H1 (cell line): ENCODE results near the gene ARHGAP26. TPM values are rescaled to one million over a fixed set of nuclear protein-coding genes. Genes with fewer than 3 reads are reported as not detected.

Experiments
- CTCF ChIA-PET: fragments of 300-600 bp; sonication (Branson Sonifier 250); formaldehyde crosslinking; loops from one replicate; lab custom pipeline; 2021; ENCODE audit not compliant: partially characterized antibody; lab: Charles Lee
- POLR2A ChIA-PET: fragments of 300-600 bp; sonication (Branson Sonifier 250); formaldehyde crosslinking; loops from one replicate; lab custom pipeline; 2021; ENCODE audit warnings: inconsistent platforms; ENCODE audit not compliant: partially characterized antibody; lab: Charles Lee
- DNase-seq, 2 experiments: peaks; one replicate each; pipeline versions ENCODE4 v3.0.0 to v3.0.0-alpha.2; 2010 to 2022; ENCODE audit warnings: low spot score in 2 of 2, low read depth in 1 of 2, mixed read lengths in 1 of 2
- FAIRE-seq: peaks from 2 replicates; lab custom pipeline; 2011; peaks lifted over from hg19 to GRCh38; lab: Jason Lieb, UNC
- H2AFZ ChIP-seq: 2 replicates; pipeline ENCODE4 v1.8.1; 2012; ENCODE audit warnings: low read length, inconsistent platforms
- H2AK5ac ChIP-seq: 2 replicates; pipeline ENCODE4 v1.6.1; 2013; ENCODE audit warnings: low read depth, low read length
- H2BK120ac ChIP-seq: replicated peaks from 2 replicates; pipeline ENCODE3; 2013; ENCODE audit warnings: low read depth, low read length, inconsistent platforms
- H2BK12ac ChIP-seq: 2 replicates; pipeline ENCODE4 v1.6.1; 2013; ENCODE audit warnings: low read depth, low read length
- H2BK15ac ChIP-seq: 2 replicates; pipeline ENCODE4 v1.6.1; 2013; ENCODE audit warnings: low read length
- H2BK20ac ChIP-seq: 2 replicates; pipeline ENCODE4 v1.6.1; 2013; ENCODE audit warnings: low read length
- H2BK5ac ChIP-seq: 2 replicates; pipeline ENCODE4 v1.6.1; 2013; ENCODE audit warnings: low read depth, low read length
- H3K14ac ChIP-seq: 2 replicates; pipeline ENCODE4 v1.6.1; 2013; ENCODE audit warnings: inconsistent platforms; ENCODE audit not compliant: insufficient read length
- H3K18ac ChIP-seq: 2 replicates; pipeline ENCODE4 v1.6.1; 2013; ENCODE audit warnings: low read length; ENCODE audit errors: extremely low read depth
- H3K23ac ChIP-seq: 2 replicates; pipeline ENCODE4 v1.6.1; 2013; ENCODE audit warnings: inconsistent platforms; ENCODE audit not compliant: insufficient read length
- H3K23me2 ChIP-seq: 2 replicates; pipeline ENCODE4 v1.6.1; 2013; ENCODE audit warnings: low read depth, low read length
- H3K27ac ChIP-seq: 2 replicates; pipeline ENCODE4 v1.6.1; 2011; ENCODE audit warnings: low read depth, low read length, inconsistent platforms
- H3K27me3 ChIP-seq, 4 experiments: replicated peaks in 1 of 4; 1 replicate in 1 of 4; 2 replicates in 3 of 4; pipeline versions ENCODE4 v1.6.1 to v1.8.1; 2011 to 2013; ENCODE audit warnings: low read length in 3 of 4, mild to moderate bottlenecking in 3 of 4, inconsistent platforms in 2 of 4, mixed read lengths in 2 of 4, moderate library complexity in 1 of 4; ENCODE audit not compliant: control insufficient read depth in 3 of 4, insufficient read depth in 3 of 4; ENCODE audit errors: extremely low read depth in 1 of 4
- H3K36me3 ChIP-seq, 4 experiments: 2 replicates each; pipeline versions ENCODE4 v1.6.1 to v1.8.1; 2011 to 2013; ENCODE audit warnings: mild to moderate bottlenecking in 4 of 4, low read length in 3 of 4, moderate library complexity in 2 of 4, control low read depth in 1 of 4, inconsistent platforms in 1 of 4; ENCODE audit not compliant: insufficient read depth in 4 of 4, control insufficient read depth in 2 of 4
- H3K4ac ChIP-seq: replicated peaks from 2 replicates; pipeline ENCODE3; 2013; ENCODE audit warnings: low read length, low read depth, mixed read lengths, inconsistent platforms; ENCODE audit not compliant: insufficient read length
- H3K4me1 ChIP-seq, 4 experiments: replicated peaks in 1 of 4; 1 replicate in 1 of 4; 2 replicates in 3 of 4; pipeline versions ENCODE4 v1.6.1 to v1.8.1; 2011 to 2013; ENCODE audit warnings: low read length in 3 of 4, inconsistent platforms in 2 of 4, mixed read lengths in 1 of 4; ENCODE audit not compliant: insufficient read depth in 4 of 4, control insufficient read depth in 3 of 4
- H3K4me2 ChIP-seq, 2 experiments: 2 replicates each; pipeline versions ENCODE4 v1.6.1 to v1.8.1; 2011 to 2013; ENCODE audit warnings: low read depth in 2 of 2, low read length in 2 of 2, control low read depth in 1 of 2, inconsistent platforms in 1 of 2, mild to moderate bottlenecking in 1 of 2; ENCODE audit not compliant: insufficient read depth in 1 of 2
- H3K4me3 ChIP-seq, 4 experiments: fragments of 200-600, 300-600 bp in 1 of 4; sonication (generic), shearing (Covaris generic), sonication (Bioruptor Twin) in 1 of 4; 2 replicates each; pipeline versions ENCODE4 v1.5.1 to v1.8.1; 2011 to 2016; ENCODE audit warnings: low read length in 4 of 4, low read depth in 3 of 4, control low read depth in 2 of 4, inconsistent platforms in 2 of 4, mild to moderate bottlenecking in 2 of 4, mixed read lengths in 1 of 4, moderate library complexity in 1 of 4; ENCODE audit not compliant: insufficient read depth in 2 of 4; ENCODE audit errors: extremely low read depth in 1 of 4
- H3K56ac ChIP-seq: replicated peaks from 2 replicates; pipeline ENCODE3; 2013; ENCODE audit warnings: low read depth, mild to moderate bottlenecking, mixed read lengths, low read length, inconsistent platforms; ENCODE audit not compliant: insufficient read length
- H3K79me1 ChIP-seq: 2 replicates; pipeline ENCODE4 v1.6.1; 2013; ENCODE audit warnings: low read depth, low read length, control low read depth
- H3K79me2 ChIP-seq, 2 experiments: 2 replicates each; pipeline versions ENCODE4 v1.6.1 to v1.8.1; 2012 to 2013; ENCODE audit warnings: low read length in 2 of 2, mild to moderate bottlenecking in 2 of 2, inconsistent platforms in 1 of 2; ENCODE audit not compliant: insufficient read depth in 2 of 2, control insufficient read depth in 1 of 2
- H3K9ac ChIP-seq, 4 experiments: replicated peaks in 1 of 4; 1 replicate in 1 of 4; 2 replicates in 3 of 4; pipeline versions ENCODE4 v1.6.1 to v1.8.1; 2011 to 2013; ENCODE audit warnings: low read depth in 3 of 4, low read length in 3 of 4, control low read depth in 2 of 4, mild to moderate bottlenecking in 2 of 4, moderate library complexity in 2 of 4, inconsistent platforms in 1 of 4; ENCODE audit errors: extremely low read depth in 1 of 4
- H3K9me3 ChIP-seq, 2 experiments: 2 replicates each; pipeline versions ENCODE4 v1.6.1 to v1.8.1; 2012 to 2013; ENCODE audit warnings: mild to moderate bottlenecking in 2 of 2, moderate library complexity in 2 of 2, control low read depth in 1 of 2, inconsistent platforms in 1 of 2, low read depth in 1 of 2, low read length in 1 of 2, mixed read lengths in 1 of 2; ENCODE audit not compliant: insufficient read depth in 2 of 2
- H4K20me1 ChIP-seq, 2 experiments: replicated peaks in 1 of 2; 2 replicates each; pipeline versions ENCODE3 to v1.8.1; 2011 to 2013; ENCODE audit warnings: inconsistent platforms in 2 of 2, low read length in 2 of 2, mild to moderate bottlenecking in 1 of 2; ENCODE audit not compliant: insufficient read depth in 2 of 2, control insufficient read depth in 1 of 2
- H4K5ac ChIP-seq: 2 replicates; pipeline ENCODE4 v1.6.1; 2013; ENCODE audit warnings: low read length, low read depth, mixed read lengths, inconsistent platforms; ENCODE audit not compliant: insufficient read length
- H4K8ac ChIP-seq: 2 replicates; pipeline ENCODE4 v1.8.0; 2013; ENCODE audit warnings: mild to moderate bottlenecking, moderate library complexity, low read length, inconsistent platforms; ENCODE audit not compliant: insufficient read depth; ENCODE audit errors: extremely low read depth
- H4K91ac ChIP-seq: replicated peaks from 2 replicates; pipeline ENCODE3; 2013; ENCODE audit warnings: low read length, mixed read lengths, inconsistent platforms; ENCODE audit not compliant: insufficient read length
- BACH1 ChIP-seq: IDR thresholded peaks from 2 replicates; pipeline ENCODE4 v1.6.1; 2012; ENCODE audit warnings: low read length, improper control_type of control experiment
- CHD1 ChIP-seq: IDR thresholded peaks from 2 replicates; pipeline ENCODE4 v1.6.1; 2012; ENCODE audit warnings: low read depth, low read length, improper control_type of control experiment
- CREB1 ChIP-seq: IDR thresholded peaks from 2 replicates; pipeline ENCODE4 v1.6.1; 2012; ENCODE audit warnings: inconsistent platforms
- CTBP2 ChIP-seq: IDR thresholded peaks from 2 replicates; pipeline ENCODE4 v1.7.0; 2011; ENCODE audit warnings: borderline replicate concordance, mild to moderate bottlenecking, moderate library complexity, mixed read lengths, low read length; ENCODE audit not compliant: insufficient read depth, insufficient read length
- CTCF ChIP-seq, 3 experiments: IDR thresholded peaks; 1 replicate in 2 of 3; 2 replicates in 1 of 3; pipeline versions ENCODE4 v1.5.1 to v1.6.1; 2011; ENCODE audit warnings: low read length in 3 of 3, mild to moderate bottlenecking in 3 of 3, inconsistent platforms in 2 of 3, low read depth in 1 of 3, moderate library complexity in 1 of 3; ENCODE audit not compliant: insufficient read depth in 1 of 3; ENCODE audit errors: control extremely low read depth in 1 of 3
- EP300 ChIP-seq, 2 experiments: IDR thresholded peaks; 1 replicate in 1 of 2; 2 replicates in 1 of 2; pipeline ENCODE4 v1.6.1; 2011 to 2012; ENCODE audit warnings: low read depth in 2 of 2, low read length in 2 of 2, mild to moderate bottlenecking in 2 of 2, borderline replicate concordance in 1 of 2, inconsistent platforms in 1 of 2, moderate library complexity in 1 of 2
- HDAC6 ChIP-seq: IDR thresholded peaks from one replicate; pipeline ENCODE4 v1.7.1; 2012; ENCODE audit warnings: low read depth, mild to moderate bottlenecking, inconsistent platforms, low read length, moderate library complexity
- KDM1A ChIP-seq: fragments of 200-600, 300-600 bp; sonication (generic); IDR thresholded peaks from 2 replicates; pipeline ENCODE4 v1.7.1; 2016; ENCODE audit warnings: mild to moderate bottlenecking, low read length, borderline replicate concordance
- POU5F1 ChIP-seq: IDR thresholded peaks from 2 replicates; pipeline ENCODE4 v1.6.1; 2011; ENCODE audit warnings: low read depth, mild to moderate bottlenecking, low read length, moderate library complexity
- RXRA ChIP-seq: IDR thresholded peaks from 2 replicates; pipeline ENCODE4 v1.6.1; 2011; ENCODE audit warnings: low read depth, mild to moderate bottlenecking, low read length, moderate library complexity; ENCODE audit not compliant: insufficient read depth
- SIN3A ChIP-seq, 2 experiments: IDR thresholded peaks in 1 of 2; conservative IDR thresholded peaks in 1 of 2; 2 replicates each; pipeline ENCODE4 v1.6.1; 2011 to 2012; ENCODE audit warnings: low read length in 2 of 2, improper control_type of control experiment in 1 of 2, low read depth in 1 of 2, mild to moderate bottlenecking in 1 of 2
- WGBS, 2 experiments: shearing (Covaris generic) in 1 of 2; methylation state at CpG; one replicate each; pipeline versions ENCODE4 v1.1.6 to v1.1.7; 2013 to 2015; ENCODE audit warnings: low lambda C conversion rate in 2 of 2, mixed read lengths in 2 of 2, inconsistent platforms in 1 of 2, low coverage in 1 of 2, missing lambda C conversion rate in 1 of 2; ENCODE audit not compliant: insufficient replicate concordance in 2 of 2, insufficient coverage in 1 of 2, insufficient read length in 1 of 2; ENCODE audit errors: extremely low coverage in 1 of 2, missing lambda C conversion rate in 1 of 2; 5-methylcytosine and 5-hydroxymethylcytosine counted together
- polyA plus RNA-seq, 7 experiments: library from polyadenylated mRNA; depleted of rRNA in 3 of 7; stranded (reverse) in 5 of 7; unstranded in 2 of 7; fragments of >200 nt in 5 of 7; fragments of 200-250 nt in 2 of 7; gene quantifications; 1 replicate in 5 of 7; 2 replicates in 1 of 7; 4 replicates in 1 of 7; pipeline versions ENCODE4 v1.2.1 to v1.2.3, GENCODE V29; 2011 to 2013; ENCODE audit warnings: missing spikeins in 2 of 7, mixed read lengths in 2 of 7
- total RNA-seq: library from RNA; stranded (reverse); fragmentation: NEBNext Ultra II Directional; extraction: Animal tissue kit (Norgen Biotek cat#: 25700); gene quantifications from 2 replicates; pipeline ENCODE4 v1.2.1, GENCODE V29; 2021

The ARHGAP26 gene
- total and polyA plus RNA-seq, 2 of the 8 experiments (the other 6 are each of a cell fraction or from before 2014, with no cell fraction given), result 7.1 to 24.8 TPM

- no peaks in the 10 kb centered on the region for H3K36me3 ChIP-seq
- CTCF ChIA-PET, result interaction anchor here (0.8 to 30.9 kb wide), 11 partner anchors 11 to 231 kb away, joined by 3 to 632 read pairs (median 4); no protein-coding TSS in a partner anchor
- no peak overlapping the region for H2AK5ac ChIP-seq
- H3K23ac ChIP-seq, result no peak overlapping the region
- H3K4me2 ChIP-seq, result no peak overlapping the region
- no peak overlapping the region for H4K5ac ChIP-seq
- no peaks in the 10 kb centered on the region for H4K20me1 ChIP-seq
- no peak overlapping the region for H2BK15ac ChIP-seq
- H2BK20ac ChIP-seq, result no peak overlapping the region
- no peak overlapping the region for H2BK5ac ChIP-seq
- no peak overlapping the region for H4K8ac ChIP-seq
- POLR2A ChIA-PET, result interaction anchor here (1.5 kb wide), 1 partner anchor 9 kb away, joined by 4 read pairs; no protein-coding TSS in a partner anchor
- H3K4me1 ChIP-seq, result no peaks in the 10 kb centered on the region
- H3K27me3 ChIP-seq, result no peaks in the 10 kb centered on the region
- H4K91ac ChIP-seq, result no peak overlapping the region
- no peak overlapping the region for H2AFZ ChIP-seq
- H3K4ac ChIP-seq, result no peak overlapping the region
- no peaks in the 10 kb centered on the region for H3K9me3 ChIP-seq
- H3K18ac ChIP-seq, result no peak overlapping the region
- no peaks in the 10 kb centered on the region for H3K23me2 ChIP-seq
- no peaks in the 10 kb centered on the region for H3K79me1 ChIP-seq
- H3K79me2 ChIP-seq, result no peaks in the 10 kb centered on the region
- H3K56ac ChIP-seq, result no peak overlapping the region
- H3K4me3 ChIP-seq, result no peak overlapping the region
- WGBS, 2 experiments, result 90% methylated on average over 5 of the region's 5 CpGs; no CpG with 5 or more reads in 1 of the 2 experiments
- no peak overlapping the region for H3K27ac ChIP-seq
- FAIRE-seq (no peak), DNase-seq (no peak)
- no peak overlapping the region for H2BK120ac ChIP-seq
- no peak overlapping the region for H3K9ac ChIP-seq
- H3K14ac ChIP-seq, result no peak overlapping the region
- no peak overlapping the region for H2BK12ac ChIP-seq
- TF ChIP-seq CREB1, result no peak
- no peak for TF ChIP-seq SIN3A (conservative IDR thresholded peaks at IDR 0.05 in 1 of 2, IDR thresholded peaks at IDR 0.05 in 1 of 2; ENCODE audit: low read depth in 1 of 2, low read length in 2 of 2)
- no peak for TF ChIP-seq CTCF (IDR thresholded peaks at IDR 0.05; ENCODE audit: control extremely low read depth in 1 of 3, insufficient read depth in 1 of 3, low read depth in 1 of 3, low read length in 3 of 3)
- TF ChIP-seq POU5F1, result no peak
- TF ChIP-seq CHD1, result no peak
- no peak for TF ChIP-seq HDAC6
- no peak for TF ChIP-seq CTBP2
- no peak for TF ChIP-seq RXRA
- TF ChIP-seq KDM1A, result no peak
- TF ChIP-seq BACH1, result no peak
- TF ChIP-seq EP300 (IDR thresholded peaks at IDR 0.05; ENCODE audit: borderline replicate concordance in 1 of 2, low read depth in 2 of 2, low read length in 2 of 2), result no peak
These were observed 33.0 kb upstream of the ARHGAP26 start for GRCh38 chr5:142737179-142737578.
